Mucosa of rectum (tissue), 2 donors: ENCODE results near the gene AGER.

Source experiments
- H3K27ac ChIP-seq, 2 donors: one replicate each; pipeline ENCODE4 v1.7.0; 2013; ENCODE audit warnings: inconsistent platforms in 2 of 2, low read depth in 2 of 2, low read length in 2 of 2
- H3K27me3 ChIP-seq, 2 donors: one replicate each; pipeline ENCODE4 v1.7.0; 2013; ENCODE audit warnings: low read length in 2 of 2; ENCODE audit not compliant: control insufficient read depth in 2 of 2, insufficient read depth in 2 of 2
- H3K36me3 ChIP-seq, 2 donors: one replicate each; pipeline ENCODE4 v1.7.0; 2013; ENCODE audit warnings: low read length in 2 of 2; ENCODE audit not compliant: control insufficient read depth in 2 of 2, insufficient read depth in 2 of 2
- H3K4me1 ChIP-seq, 2 donors: one replicate each; pipeline ENCODE4 v1.7.0; 2013; ENCODE audit warnings: low read length in 2 of 2, mild to moderate bottlenecking in 1 of 2; ENCODE audit not compliant: control insufficient read depth in 2 of 2, insufficient read depth in 2 of 2
- H3K4me3 ChIP-seq, 2 donors: one replicate each; pipeline ENCODE4 v1.7.0; 2013; ENCODE audit warnings: low read length in 2 of 2
- H3K9ac ChIP-seq, 2 donors: one replicate each; pipeline ENCODE4 v1.7.0; 2013; ENCODE audit warnings: low read length in 2 of 2, low read depth in 1 of 2, mild to moderate bottlenecking in 1 of 2
- H3K9me3 ChIP-seq, 2 donors: one replicate each; pipeline ENCODE4 v1.7.0; 2013; ENCODE audit warnings: low read length in 2 of 2; ENCODE audit not compliant: control insufficient read depth in 2 of 2
- donor health status: healthy.
- donor health status: Normal muscosa, but diverticular disease.

AGER gene

GRCh38 chr6:32171234-32171633, 12.8 kb downstream of the AGER start:
- Histone ChIP-seq H3K4me1 (peaks cover 12 to 13% of the 10 kb centered on the region in 2 donors), H3K27ac (no peak overlapping the region), H3K27me3 (no peaks in the 10 kb centered on the region), H3K4me3 (no peak overlapping the region), H3K9ac (no peak overlapping the region), H3K36me3 (peaks cover 25 to 45% of the 10 kb centered on the region in 2 donors), H3K9me3 (no peaks in the 10 kb centered on the region)

- Histone ChIP-seq H3K9me3 (no peaks in the 10 kb centered on the region), H3K27me3 (no peaks in the 10 kb centered on the region), H3K36me3 (peaks cover 25 to 48% of the 10 kb centered on the region in 2 donors), H3K4me1 (peaks cover 6 to 8% of the 10 kb centered on the region in 2 donors), H3K4me3 (no peak overlapping the region), H3K9ac (no peak overlapping the region), H3K27ac (no peak overlapping the region)
These were observed 13.8 kb downstream of the AGER start for GRCh38 chr6:32170294-32170693.

- Histone ChIP-seq H3K9ac (no peak overlapping the region), H3K27ac (no peak overlapping the region), H3K36me3 (peaks cover 25 to 48% of the 10 kb centered on the region in 2 donors)
These were observed 15.1 kb downstream of the AGER start for GRCh38 chr6:32168807-32169591.

DNA sequence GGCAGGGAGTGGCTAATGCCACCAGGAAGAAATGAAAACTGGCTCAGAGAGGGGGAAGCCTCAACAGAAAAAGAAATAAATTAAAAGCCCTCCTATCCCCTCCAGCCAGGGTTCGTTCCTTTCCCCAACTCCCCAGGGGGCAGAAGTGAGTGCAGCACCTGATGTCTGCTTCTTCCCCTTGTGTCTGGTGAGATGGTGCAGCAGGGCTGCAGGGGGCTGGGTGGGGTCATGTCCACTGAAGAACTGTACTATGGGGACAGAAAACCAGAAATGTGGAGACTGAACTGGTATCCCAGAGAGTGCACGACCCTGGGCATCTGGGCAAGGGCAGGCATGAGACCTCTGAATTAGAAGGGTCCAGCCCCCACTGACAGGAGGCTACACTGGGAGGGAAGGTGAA, 15.7 kb downstream of the AGER start:
- Histone ChIP-seq H3K27me3 (no peaks in the 10 kb centered on the region), H3K9ac (no peak overlapping the region), H3K4me1 (no peaks in the 10 kb centered on the region), H3K27ac (no peak overlapping the region), H3K36me3 (peaks cover 25 to 48% of the 10 kb centered on the region in 2 donors), H3K9me3 (no peaks in the 10 kb centered on the region), H3K4me3 (no peak overlapping the region)

More at GRCh38 chr6:32168807-32169591, 15.1 kb downstream of the AGER start:
- Histone ChIP-seq H3K27me3 (no peaks in the 10 kb centered on the region), H3K9me3 (no peaks in the 10 kb centered on the region), H3K4me3 (no peak overlapping the region), H3K4me1 (no peaks in the 10 kb centered on the region)

DNA sequence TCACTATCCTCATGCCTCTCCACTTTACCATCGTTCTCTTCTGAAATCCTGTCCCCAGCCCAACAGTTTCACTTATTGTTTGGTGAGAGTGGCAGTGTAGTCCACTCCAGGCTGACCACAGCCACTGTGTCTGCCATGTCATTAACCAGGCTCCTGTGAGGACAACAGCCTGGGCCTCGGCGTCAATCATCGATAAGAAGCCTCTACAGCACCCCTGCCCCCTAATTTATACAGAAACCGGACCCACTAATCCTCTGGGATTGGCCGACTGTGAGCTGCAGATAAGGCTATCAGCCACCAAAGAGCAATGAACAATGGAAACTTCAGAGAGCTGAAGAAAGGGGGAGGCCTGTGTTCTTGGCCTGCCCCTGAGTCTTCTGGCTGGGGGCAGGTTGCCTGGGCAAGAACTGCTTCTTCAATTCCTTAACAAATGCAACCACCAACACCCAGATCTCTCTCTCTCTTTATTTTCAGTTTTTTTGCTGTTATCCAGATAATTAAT, 16.2 kb downstream of the AGER start:
- Histone ChIP-seq H3K27me3 (no peaks in the 10 kb centered on the region), H3K9ac (no peak overlapping the region), H3K4me3 (no peak overlapping the region), H3K36me3 (peaks cover 25 to 48% of the 10 kb centered on the region in 2 donors), H3K27ac (no peak overlapping the region), H3K4me1 (no peaks in the 10 kb centered on the region), H3K9me3 (no peaks in the 10 kb centered on the region)

DNA sequence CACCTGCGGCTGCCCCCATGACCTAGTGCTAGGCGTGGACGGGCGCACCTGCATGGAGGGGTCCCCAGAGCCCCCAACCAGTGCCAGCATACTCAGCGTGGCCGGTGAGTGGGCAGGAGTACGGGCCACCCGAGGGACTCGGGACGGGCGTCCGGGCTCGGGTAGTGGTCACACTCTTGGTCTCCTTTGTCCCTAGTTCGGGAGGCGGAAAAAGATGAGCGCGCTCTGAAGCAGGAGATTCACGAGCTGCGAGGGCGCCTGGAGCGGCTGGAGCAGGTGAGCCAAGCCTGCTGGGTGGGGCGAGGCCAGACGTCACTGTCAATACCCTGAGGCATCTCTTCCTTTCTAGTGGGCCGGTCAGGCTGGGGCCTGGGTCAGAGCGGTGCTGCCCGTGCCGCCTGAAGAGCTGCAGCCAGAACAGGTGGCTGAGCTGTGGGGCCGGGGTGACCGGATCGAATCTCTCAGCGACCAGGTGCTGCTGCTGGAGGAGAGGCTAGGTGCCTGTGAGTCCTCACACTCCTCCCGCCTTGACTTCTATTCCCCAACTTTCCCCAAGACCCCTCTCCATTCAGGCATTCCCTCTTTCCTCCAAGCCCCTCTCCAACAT, 16.8 kb downstream of the AGER start:
- no peaks in the 10 kb centered on the region for H3K4me1 ChIP-seq
- H3K4me3 ChIP-seq = no peak overlapping the region
- no peaks in the 10 kb centered on the region for H3K9me3 ChIP-seq
- H3K36me3 ChIP-seq = peaks cover 28 to 48% of the 10 kb centered on the region in 2 donors
- H3K27me3 ChIP-seq = no peaks in the 10 kb centered on the region
- H3K27ac ChIP-seq = no peak overlapping the region
- no peak overlapping the region for H3K9ac ChIP-seq

GRCh38 chr6:32166411-32167061, 17.5 kb downstream of the AGER start:
- Histone ChIP-seq H3K9ac (no peak overlapping the region), H3K4me1 (no peaks in the 10 kb centered on the region), H3K27me3 (no peaks in the 10 kb centered on the region), H3K36me3 (peaks cover 28 to 48% of the 10 kb centered on the region in 2 donors), H3K27ac (no peak overlapping the region), H3K9me3 (no peaks in the 10 kb centered on the region), H3K4me3 (no peak overlapping the region)

DNA sequence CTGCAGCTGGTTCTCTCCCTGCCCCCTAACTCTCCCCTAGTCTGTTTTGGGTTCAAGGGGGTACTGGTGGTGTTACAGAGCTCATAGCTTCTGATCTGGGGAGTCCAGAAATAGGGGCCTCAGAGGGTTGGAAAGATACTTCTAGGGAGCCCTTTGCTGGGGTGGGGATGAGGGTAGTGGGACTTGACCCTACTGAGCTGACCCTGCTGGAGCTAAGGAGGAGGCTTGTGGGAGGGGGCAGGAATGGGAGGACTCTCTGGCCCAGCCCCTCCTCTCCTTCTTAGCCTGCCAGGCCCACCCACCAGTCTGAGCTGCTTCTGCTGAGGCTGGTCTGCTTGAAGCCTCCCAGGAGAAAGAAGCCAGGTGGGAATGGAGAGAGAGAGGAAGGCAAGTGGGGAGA, 19.8 kb downstream of the AGER start, which contains the start of gene EGFL8:
Gene EGFL8, plus strand, starts transcription at position 301 of the 400 bp plus-strand sequence. CDS start 1,571 bp downstream, outside the sequence.
- Histone ChIP-seq H3K27ac (peak within 1 kb of the TSS; percentile 9 to 29), H3K27me3 (no peaks in the 10 kb centered on the region), H3K4me1 (no peaks in the 10 kb centered on the region), H3K9ac (no peak within 1 kb of the TSS), H3K36me3 (peaks cover 19 to 29% of the 10 kb centered on the region in 2 donors), H3K9me3 (no peaks in the 10 kb centered on the region), H3K4me3 (no peak within 1 kb of the TSS)

- H3K9ac ChIP-seq = no peak overlapping the region
- no peaks in the 10 kb centered on the region for H3K27me3 ChIP-seq
- no peaks in the 10 kb centered on the region for H3K9me3 ChIP-seq
- H3K36me3 ChIP-seq = peaks cover 16 to 26% of the 10 kb centered on the region in 2 donors
- H3K27ac ChIP-seq = peak overlapping the region in 1 of 2 donors; percentile 29
- no peak overlapping the region for H3K4me3 ChIP-seq
- H3K4me1 ChIP-seq = no peaks in the 10 kb centered on the region
These were observed 20.3 kb downstream of the AGER start for GRCh38 chr6:32163559-32164258.
